GM19239 (cell line): ENCODE measurements around the gene DYSF.
"Not testable (repeated sequence)": the region's sequence is repeated elsewhere in the genome, so short reads cannot be mapped to it uniquely, and the experiment has no call there.

Source experiments
- DNase-seq: peaks from one replicate; pipeline ENCODE4 v3.0.0; 2011; ENCODE audit warnings: low spot score; ENCODE audit not compliant: insufficient read length
- FAIRE-seq: peaks from 2 replicates; lab custom pipeline; 2011; peaks lifted over from hg19 to GRCh38; lab: Jason Lieb, UNC

Gene DYSF

GRCh38 chr2:71453404-71454220, at the start of gene DYSF:
DYSF (plus strand) TSS chr2:71453561.
- FAIRE-seq (no peak), DNase-seq (no peak)

DNA sequence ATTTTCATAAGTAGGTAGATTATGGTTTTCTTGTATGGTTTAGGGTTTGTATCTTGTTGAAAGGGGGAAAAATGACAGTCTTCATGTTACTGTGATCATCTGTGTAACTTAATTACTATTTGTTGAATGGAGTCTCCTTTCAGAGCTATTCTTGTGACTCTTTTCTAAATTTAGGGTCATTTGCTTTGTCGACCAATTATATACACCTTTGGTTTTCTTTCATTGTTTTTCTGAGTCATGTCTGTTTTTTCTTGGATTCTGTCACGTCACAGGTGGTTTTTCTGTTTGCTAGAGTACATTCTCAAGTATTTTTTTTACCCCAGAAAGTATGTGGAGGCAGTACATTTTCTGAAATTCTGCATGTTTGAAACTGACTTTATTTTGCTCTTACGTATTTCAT, 43.8 kb upstream of the DYSF start:
- DNase-seq (no peak), FAIRE-seq (no peak)

GRCh38 chr2:71410696-71411095, 42.7 kb upstream of the DYSF start:
- FAIRE-seq, result no peak
- DNase-seq, result no peak

DNA sequence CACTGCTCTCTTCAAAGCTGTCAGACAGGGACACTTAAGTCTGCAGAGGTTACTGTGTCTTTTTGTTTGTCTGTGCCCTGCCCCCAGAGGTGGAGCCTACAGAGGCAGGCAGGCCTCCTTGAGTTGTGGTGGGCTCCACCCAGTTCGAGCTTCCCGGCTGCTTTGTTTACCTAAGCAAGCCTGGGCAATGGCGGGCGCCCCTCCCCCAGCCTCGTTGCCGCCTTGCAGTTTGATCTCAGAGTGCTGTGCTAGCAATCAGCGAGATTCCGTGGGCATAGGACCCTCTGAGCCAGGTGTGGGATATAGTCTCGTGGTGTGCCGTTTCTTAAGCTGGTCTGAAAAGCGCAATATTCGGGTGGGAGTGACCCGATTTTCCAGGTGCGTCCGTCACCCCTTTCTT, 36.5 kb upstream of the DYSF start:
- not testable (repeated sequence) for FAIRE-seq, DNase-seq

GRCh38 chr2:71417300-71418202, 35.8 kb upstream of the DYSF start:
- DNase-seq (no peak), FAIRE-seq (peak; percentile 74)

DNA sequence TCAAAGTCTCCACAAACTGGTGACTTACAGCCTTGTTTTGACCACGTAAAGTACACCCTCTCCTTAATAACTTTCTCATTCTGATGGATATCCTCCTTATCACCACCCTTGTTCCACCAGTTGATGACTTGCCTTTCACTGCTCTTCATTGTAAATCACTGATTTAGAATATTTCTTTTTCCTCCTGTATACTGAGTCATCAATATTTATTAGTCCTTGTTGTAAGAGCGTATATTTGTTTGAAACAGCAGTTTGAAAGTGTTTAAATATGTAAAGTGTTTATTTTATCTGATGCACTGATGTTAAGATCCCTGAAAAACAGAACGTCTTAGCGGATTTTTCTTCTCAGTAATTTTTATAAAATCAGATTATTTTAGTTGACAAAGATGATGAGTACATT, 34.2 kb upstream of the DYSF start:
- DNase-seq, result no peak
- no peak for FAIRE-seq

DNA sequence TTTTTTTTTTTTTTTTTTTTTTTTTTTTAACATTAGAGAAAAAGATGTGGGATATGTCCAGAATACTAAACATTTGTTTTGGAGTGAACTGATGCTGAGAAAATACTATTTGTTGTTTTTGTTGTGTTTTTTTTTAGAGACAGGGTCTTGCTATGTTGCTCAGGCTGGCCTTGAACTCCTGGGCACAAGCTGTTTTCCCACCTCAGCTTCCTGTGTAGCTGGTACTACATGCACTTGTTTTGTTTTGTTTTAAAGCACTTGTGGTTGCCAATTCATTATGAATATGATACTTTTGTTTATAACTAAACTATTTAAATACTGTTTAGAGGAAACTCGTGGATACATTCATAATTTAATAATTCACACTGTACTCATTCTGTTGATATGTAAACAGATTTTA, 33.4 kb upstream of the DYSF start:
- no peak for FAIRE-seq

GRCh38 chr2:71422786-71423185, 30.6 kb upstream of the DYSF start:
- FAIRE-seq, result no peak

More for the DNA sequence above, 33.4 kb upstream of the DYSF start:
- no peak for DNase-seq

GRCh38 chr2:71423817-71424420, 29.4 kb upstream of the DYSF start:
- no peak for FAIRE-seq

More at GRCh38 chr2:71422786-71423185, 30.6 kb upstream of the DYSF start:
- DNase-seq, result no peak

GRCh38 chr2:71426721-71427120, 26.6 kb upstream of the DYSF start:
- DNase-seq, result no peak
- FAIRE-seq, result no peak

More at GRCh38 chr2:71423817-71424420, 29.4 kb upstream of the DYSF start:
- DNase-seq, result no peak

DNA sequence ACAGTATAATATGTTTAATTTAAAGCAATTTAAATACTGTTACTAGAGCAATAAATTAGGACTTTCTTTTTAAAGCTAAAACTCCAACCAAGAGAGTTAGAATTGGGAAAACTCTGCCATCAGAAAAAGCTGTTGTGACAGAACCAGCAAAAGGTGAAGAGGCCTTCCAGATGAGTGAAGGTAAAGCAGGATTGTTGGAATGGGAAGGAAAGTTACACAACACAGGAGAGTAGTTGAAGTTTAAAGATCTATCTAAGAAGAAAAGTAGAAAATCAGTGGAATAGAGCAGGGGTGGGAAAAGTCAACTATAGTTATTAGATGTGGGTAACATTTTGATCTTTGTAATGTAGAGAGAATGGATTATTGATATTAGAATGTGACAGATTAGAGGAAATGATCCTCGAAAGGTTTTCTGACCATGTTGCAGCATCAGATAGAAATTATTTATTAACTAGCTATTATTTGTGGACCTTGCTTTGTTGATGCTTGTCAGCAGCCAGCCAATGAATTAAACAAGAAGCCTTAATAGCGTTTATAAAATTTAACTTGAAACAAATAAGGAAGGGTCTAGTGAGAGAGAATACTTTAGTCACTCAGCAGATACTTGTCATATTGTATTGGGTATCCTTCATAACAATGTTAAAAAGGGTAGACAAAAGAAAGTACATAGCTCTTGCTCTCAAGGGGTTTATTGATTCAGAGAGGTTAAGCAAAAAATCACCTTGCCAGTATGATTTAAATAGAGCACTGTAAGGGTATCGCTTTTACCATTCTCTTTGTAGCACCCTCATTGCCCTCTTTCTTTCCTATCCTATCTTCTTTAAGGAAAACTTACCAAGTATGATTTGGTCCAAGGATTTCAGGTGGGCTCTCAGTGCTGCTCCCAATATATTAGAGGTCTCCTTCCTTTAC, 24.6 kb upstream of the DYSF start:
- no peak for DNase-seq
- FAIRE-seq, result no peak

DNA sequence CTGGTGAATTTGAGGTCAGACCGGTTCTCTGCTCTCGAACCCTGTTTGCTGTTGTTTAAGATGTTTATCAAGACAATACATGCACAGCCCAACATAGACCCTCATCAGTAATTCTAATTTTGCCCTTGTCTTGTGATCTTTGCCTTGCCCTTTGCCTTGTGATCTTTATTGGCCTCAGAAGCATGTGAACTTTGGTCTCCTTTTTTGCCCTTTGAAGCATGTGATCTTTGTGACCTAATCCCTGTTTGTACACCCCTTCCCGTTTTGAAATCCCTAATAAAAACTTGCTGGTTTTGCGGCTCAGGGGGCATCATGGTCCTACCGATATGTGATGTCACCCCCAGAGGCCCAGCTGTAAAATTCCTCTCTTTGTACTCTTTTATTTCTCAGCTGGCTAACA, 8.2 kb upstream of the DYSF start:
- FAIRE-seq, DNase-seq: not testable (repeated sequence)

DNA sequence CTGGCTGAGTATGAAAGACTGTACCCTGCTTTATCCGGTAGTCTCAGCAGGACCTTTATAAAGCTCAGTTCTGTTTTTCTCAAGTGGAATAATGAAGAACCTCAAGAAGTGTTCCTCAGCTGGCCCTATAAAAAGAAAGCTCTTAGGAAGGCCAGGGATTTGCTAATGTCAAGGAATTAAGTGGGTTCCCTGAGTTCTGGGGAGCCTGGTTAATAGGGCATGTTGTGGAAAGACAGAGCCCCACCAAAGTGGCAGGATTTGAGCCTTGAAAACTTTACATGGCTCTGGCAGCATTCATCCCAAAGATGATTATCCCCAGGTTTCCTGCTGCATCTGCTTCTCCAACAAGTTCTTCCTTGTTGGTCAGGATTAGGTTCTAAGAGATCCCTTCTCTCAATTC, 6.9 kb upstream of the DYSF start:
- DNase-seq (no peak), FAIRE-seq (no peak)

DNA sequence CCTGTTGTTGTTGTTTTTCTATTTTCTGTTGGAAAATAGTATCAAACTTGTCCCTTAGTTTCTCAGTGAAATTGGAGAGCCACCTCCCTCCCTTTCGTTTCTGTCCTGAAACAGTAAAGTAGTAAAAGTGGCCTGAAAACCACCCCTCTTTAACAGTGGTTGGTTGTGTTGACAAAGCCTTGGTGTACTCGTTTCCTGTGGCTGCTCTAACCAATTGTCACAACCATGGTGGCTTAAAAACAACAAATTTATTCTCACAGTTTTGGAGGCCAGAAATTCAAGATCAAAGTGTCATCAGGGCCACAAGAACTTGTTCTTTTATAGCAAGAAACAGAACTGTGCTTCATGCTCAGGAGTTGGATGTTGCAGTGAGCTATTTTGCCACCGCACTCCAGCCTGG, 4.0 kb upstream of the DYSF start:
- FAIRE-seq (no peak), DNase-seq (no peak)

DNA sequence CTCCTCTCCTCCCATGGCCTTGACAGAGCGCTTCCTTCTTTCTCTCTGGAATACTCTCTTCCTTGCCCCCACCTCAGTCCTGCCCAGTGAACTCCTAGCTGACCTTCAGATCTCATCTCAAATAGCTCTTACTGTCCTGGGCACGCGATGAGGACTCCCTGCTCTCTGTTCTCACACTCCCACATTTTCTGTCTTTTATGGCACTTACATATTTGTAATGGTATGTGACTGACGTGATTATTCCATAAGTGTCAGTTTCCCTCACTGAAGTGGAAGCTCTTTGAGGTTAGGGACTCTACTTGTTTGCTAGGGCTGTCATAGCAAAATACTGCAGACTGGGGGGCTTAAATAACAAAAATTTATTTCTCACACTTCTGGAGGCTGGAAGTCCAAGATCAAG, 1.7 kb upstream of the DYSF start:
- no peak for FAIRE-seq
- no peak for DNase-seq

DNA sequence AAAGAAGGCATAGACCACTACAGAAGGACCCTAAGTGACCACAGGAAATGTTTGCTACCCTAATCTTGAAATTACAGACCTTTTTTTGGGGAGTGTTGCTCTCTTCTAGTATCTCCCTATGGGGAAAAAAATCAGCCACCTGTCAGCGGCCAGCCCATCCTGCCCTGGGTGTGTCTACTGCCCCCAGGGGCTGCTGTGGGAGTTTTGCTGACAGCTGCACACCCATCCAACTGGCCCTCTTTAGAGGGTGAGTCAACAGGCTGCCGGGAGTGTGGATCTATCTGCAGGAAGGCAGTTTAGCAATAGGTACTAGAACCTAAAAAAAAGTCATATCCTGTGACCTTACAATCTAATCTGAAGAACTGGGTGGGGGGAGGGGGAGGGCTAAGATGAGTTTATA, 796 bp upstream of the DYSF start:
- DNase-seq (no peak), FAIRE-seq (no peak)

- FAIRE-seq (no peak), DNase-seq (no peak)
Measured at GRCh38 chr2:71454221-71455010, 1.1 kb downstream of the DYSF start.

- FAIRE-seq (no peak), DNase-seq (no peak)
Measured at GRCh38 chr2:71455011-71455740, 1.8 kb downstream of the DYSF start.
